Keratinocyte (primary cell): ENCODE data around the gene KRT7. TPM values are rescaled to one million over a fixed set of nuclear protein-coding genes. Genes with fewer than 3 reads are reported as not detected.
A peak's percentile ranks its signal among the peaks of the same experiment; 100 is the strongest.

ENCODE experiments used
- DNase-seq: peaks from one replicate; pipeline ENCODE4 v3.0.0-alpha.2; 2011; ENCODE audit warnings: low read depth, missing footprints, low spot score
- FAIRE-seq: peaks from 2 replicates; lab custom pipeline; 2011; peaks lifted over from hg19 to GRCh38; lab: Jason Lieb, UNC
- H2AFZ ChIP-seq: 2 replicates; pipeline ENCODE4 v1.6.0; 2012; ENCODE audit warnings: low read length, control low read depth, inconsistent platforms; ENCODE audit not compliant: control insufficient read depth
- H3K27ac ChIP-seq: 2 replicates; pipeline ENCODE4 v1.5.1; 2011; ENCODE audit warnings: low read length; ENCODE audit not compliant: control insufficient read depth, insufficient read depth
- H3K27me3 ChIP-seq: 3 replicates; pipeline ENCODE4 v1.6.0; 2011; ENCODE audit warnings: low read length; ENCODE audit not compliant: control insufficient read depth, insufficient read depth; ENCODE audit errors: extremely low read depth
- H3K36me3 ChIP-seq, 2 experiments: 2 replicates in 1 of 2; 3 replicates in 1 of 2; pipeline ENCODE4 v1.5.1; 2011; ENCODE audit warnings: low read length in 2 of 2, mild to moderate bottlenecking in 1 of 2; ENCODE audit not compliant: control insufficient read depth in 2 of 2, insufficient read depth in 2 of 2; ENCODE audit errors: extremely low read depth in 1 of 2
- H3K4me1 ChIP-seq: 3 replicates; pipeline ENCODE4 v1.5.1; 2011; ENCODE audit warnings: low read length; ENCODE audit not compliant: control insufficient read depth, insufficient read depth; ENCODE audit errors: extremely low read depth
- H3K4me2 ChIP-seq: 3 replicates; pipeline ENCODE4 v1.6.0; 2011; ENCODE audit warnings: low read depth, low read length; ENCODE audit not compliant: control insufficient read depth, insufficient read depth; ENCODE audit errors: extremely low read depth
- H3K4me3 ChIP-seq, 3 experiments: fragments of 200-600 bp in 1 of 3; sonication (generic) in 1 of 3; 2 replicates in 2 of 3; 3 replicates in 1 of 3; pipeline ENCODE4 v1.5.1; 2011 to 2016; ENCODE audit warnings: low read length in 3 of 3, mild to moderate bottlenecking in 3 of 3, control low read depth in 2 of 3, inconsistent platforms in 1 of 3, low read depth in 1 of 3, mixed read lengths in 1 of 3, mixed run types in 1 of 3, moderate library complexity in 1 of 3; ENCODE audit not compliant: control insufficient read depth in 2 of 3, insufficient read depth in 2 of 3; ENCODE audit errors: extremely low read depth in 1 of 3
- H3K79me2 ChIP-seq: 2 replicates; pipeline ENCODE4 v1.6.0; 2012; ENCODE audit warnings: low read length; ENCODE audit not compliant: control insufficient read depth, insufficient read depth
- H3K9ac ChIP-seq: 3 replicates; pipeline ENCODE4 v1.6.0; 2011; ENCODE audit warnings: low read length; ENCODE audit not compliant: control insufficient read depth, insufficient read depth; ENCODE audit errors: extremely low read depth
- H3K9me1 ChIP-seq: 3 replicates; pipeline ENCODE4 v1.6.0; 2011; ENCODE audit warnings: low read length; ENCODE audit not compliant: control insufficient read depth, insufficient read depth; ENCODE audit errors: extremely low read depth
- H3K9me3 ChIP-seq: 2 replicates; pipeline ENCODE4 v1.5.1; 2012; ENCODE audit warnings: low read depth, low read length; ENCODE audit not compliant: control insufficient read depth
- H4K20me1 ChIP-seq: 3 replicates; pipeline ENCODE4 v1.6.0; 2011; ENCODE audit warnings: low read length; ENCODE audit not compliant: control insufficient read depth, insufficient read depth; ENCODE audit errors: extremely low read depth
- EZH2 ChIP-seq: IDR thresholded peaks from one replicate; pipeline ENCODE4 v1.6.1; 2012; ENCODE audit warnings: inconsistent platforms, mild to moderate bottlenecking, low read length, moderate library complexity
- dilution Hi-C: fragments of 300-500 bp; cut with MboI; formaldehyde crosslinking; loops from one replicate; pipeline ENCODE4 v1.7.0; 2020; ENCODE audit warnings: low sequenced_read_pairs; ENCODE audit not compliant: extremely low pct_ligation_motif_present
- polyA minus RNA-seq, 3 experiments: library from RNA; depleted of rRNA, polyadenylated mRNA; stranded (reverse); fragments of >200 nt; gene quantifications; 1 replicate in 1 of 3; 2 replicates in 1 of 3; 3 replicates in 1 of 3; pipeline ENCODE4 v1.2.3, GENCODE V29; 2011
- polyA plus RNA-seq, 5 experiments: library from polyadenylated mRNA; depleted of rRNA in 3 of 5; stranded (reverse) in 3 of 5; stranded (forward) in 1 of 5; unstranded in 1 of 5; fragments of >200 nt; gene quantifications; 1 replicate in 1 of 5; 2 replicates in 3 of 5; 3 replicates in 1 of 5; pipeline versions ENCODE4 v1.2.1 to v1.2.3, GENCODE V29; 2011 to 2012; ENCODE audit warnings: missing spikeins in 2 of 5, low read depth in 1 of 5, low replicate concordance in 1 of 5
- TF ChIP-seq, protein P1 (sequence below), 3 experiments: IDR thresholded peaks in 1 of 3; conservative IDR thresholded peaks in 1 of 3; optimal IDR thresholded peaks in 1 of 3; 2 replicates in 2 of 3; 3 replicates in 1 of 3; pipeline versions ENCODE3 to v1.5.1; 2011; ENCODE audit warnings: low read length in 3 of 3, mild to moderate bottlenecking in 3 of 3, moderate library complexity in 2 of 3, control low read depth in 1 of 3, inconsistent platforms in 1 of 3; ENCODE audit not compliant: insufficient read depth in 2 of 3; ENCODE audit errors: extremely low read depth in 1 of 3

KRT7 gene
- polyA plus RNA-seq (112 to 224 TPM (median 117 TPM) in 3 replicates), polyA minus RNA-seq (128 to 386 TPM (median 130 TPM) in 3 replicates)
- 24.1 TPM for polyA plus RNA-seq (2011; ENCODE audit: low read depth)
- 212 and 224 TPM in 2 replicates for polyA plus RNA-seq (2011; cell fraction: cytosol; rRNA removed)
- 226 and 228 TPM in 2 replicates for polyA plus RNA-seq (2011; cell fraction: nucleus; rRNA removed)
- polyA plus RNA-seq (2012; ENCODE audit: low replicate concordance): 12.2 and 287 TPM in 2 replicates
- 274 TPM for polyA minus RNA-seq (2011; cell fraction: cytosol; rRNA and poly(A)+ RNA removed)
- 101 and 129 TPM in 2 replicates for polyA minus RNA-seq (2011; cell fraction: nucleus; rRNA and poly(A)+ RNA removed)

DNA sequence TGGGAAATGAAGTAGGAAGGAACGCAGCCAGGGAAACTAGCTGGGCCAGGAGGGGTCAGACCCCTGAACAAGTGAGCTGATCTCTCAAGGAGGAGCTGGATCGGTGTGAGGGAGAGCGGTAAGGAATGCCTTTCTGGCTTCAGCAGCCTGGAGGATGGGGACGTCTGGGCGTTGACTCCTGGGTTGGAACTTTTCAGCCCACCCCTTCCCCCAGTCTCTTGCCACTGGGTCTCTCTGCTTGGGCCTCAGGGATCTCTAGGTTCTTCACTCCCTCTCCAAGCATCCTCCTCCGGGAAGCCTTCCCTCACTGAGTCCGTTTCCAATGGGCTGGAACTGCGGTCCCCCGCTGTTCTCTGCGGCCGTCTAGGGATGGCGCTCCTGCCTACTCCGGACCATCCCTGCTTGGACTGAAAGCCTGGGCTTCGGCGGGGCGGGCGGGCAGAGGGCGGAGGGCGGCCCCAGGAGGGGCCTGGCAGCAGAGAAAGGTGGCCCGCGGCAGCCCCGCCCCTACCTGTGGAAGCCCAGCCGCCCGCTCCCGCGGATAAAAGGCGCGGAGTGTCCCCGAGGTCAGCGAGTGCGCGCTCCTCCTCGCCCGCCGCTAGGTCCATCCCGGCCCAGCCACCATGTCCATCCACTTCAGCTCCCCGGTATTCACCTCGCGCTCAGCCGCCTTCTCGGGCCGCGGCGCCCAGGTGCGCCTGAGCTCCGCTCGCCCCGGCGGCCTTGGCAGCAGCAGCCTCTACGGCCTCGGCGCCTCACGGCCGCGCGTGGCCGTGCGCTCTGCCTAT, at the start of gene KRT7:
Gene KRT7, plus strand, starts transcription at position 570 of the 788 bp plus-strand sequence. Its CDS starts 54 bp downstream, at position 624.
- Histone ChIP-seq H3K9ac (peak within 1 kb of the TSS; percentile 48), H4K20me1 (no peaks in the 10 kb centered on the region), H3K9me3 (no peaks in the 10 kb centered on the region), H3K36me3 (no peaks in the 10 kb centered on the region), H3K4me1 (peaks cover 62% of the 10 kb centered on the region), H3K27ac (peak within 1 kb of the TSS; percentile 79), H3K4me3 (peak within 1 kb of the TSS in 2 of 3 experiments; percentile 20 to 43), H3K79me2 (no peaks in the 10 kb centered on the region), H3K4me2 (peak within 1 kb of the TSS; percentile 40), H3K9me1 (no peaks in the 10 kb centered on the region), H2AFZ (peak within 1 kb of the TSS; percentile 54), H3K27me3 (no peaks in the 10 kb centered on the region)
- dilution Hi-C loops: no loop called here
- DNase-seq (no peak), FAIRE-seq (no peak)
- no peak for TF ChIP-seq EZH2
- TF ChIP-seq, protein P1, sequence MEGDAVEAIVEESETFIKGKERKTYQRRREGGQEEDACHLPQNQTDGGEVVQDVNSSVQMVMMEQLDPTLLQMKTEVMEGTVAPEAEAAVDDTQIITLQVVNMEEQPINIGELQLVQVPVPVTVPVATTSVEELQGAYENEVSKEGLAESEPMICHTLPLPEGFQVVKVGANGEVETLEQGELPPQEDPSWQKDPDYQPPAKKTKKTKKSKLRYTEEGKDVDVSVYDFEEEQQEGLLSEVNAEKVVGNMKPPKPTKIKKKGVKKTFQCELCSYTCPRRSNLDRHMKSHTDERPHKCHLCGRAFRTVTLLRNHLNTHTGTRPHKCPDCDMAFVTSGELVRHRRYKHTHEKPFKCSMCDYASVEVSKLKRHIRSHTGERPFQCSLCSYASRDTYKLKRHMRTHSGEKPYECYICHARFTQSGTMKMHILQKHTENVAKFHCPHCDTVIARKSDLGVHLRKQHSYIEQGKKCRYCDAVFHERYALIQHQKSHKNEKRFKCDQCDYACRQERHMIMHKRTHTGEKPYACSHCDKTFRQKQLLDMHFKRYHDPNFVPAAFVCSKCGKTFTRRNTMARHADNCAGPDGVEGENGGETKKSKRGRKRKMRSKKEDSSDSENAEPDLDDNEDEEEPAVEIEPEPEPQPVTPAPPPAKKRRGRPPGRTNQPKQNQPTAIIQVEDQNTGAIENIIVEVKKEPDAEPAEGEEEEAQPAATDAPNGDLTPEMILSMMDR (optimal IDR thresholded peaks at IDR 0.05 in 1 of 3, IDR thresholded peaks at IDR 0.05 in 1 of 3, conservative IDR thresholded peaks at IDR 0.05 in 1 of 3; ENCODE audit: extremely low read depth in 1 of 3, insufficient read depth in 2 of 3, low read length in 3 of 3): no peak

DNA sequence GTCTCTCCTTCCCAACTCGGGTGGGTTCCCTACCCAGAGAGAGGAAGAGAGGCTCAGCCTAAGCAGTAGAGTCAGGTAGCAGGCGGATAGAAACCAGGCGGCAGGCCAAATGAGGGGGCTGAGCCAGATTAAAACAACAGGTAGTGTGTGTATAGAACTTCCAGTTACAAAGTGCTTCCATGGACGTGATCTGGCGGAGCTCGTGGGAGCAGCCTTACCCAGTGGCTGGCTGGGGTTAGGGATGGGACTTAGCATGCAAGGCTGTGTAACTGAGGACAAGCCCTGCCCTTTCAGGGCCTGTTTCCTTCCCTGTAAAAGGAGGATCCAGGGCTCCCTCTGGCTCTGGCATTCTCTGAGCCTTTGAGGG, 49.5 kb upstream of the KRT7 start:
- DNase-seq (no peak), FAIRE-seq (peak; percentile 9)
- H3K9me1 ChIP-seq: no peaks in the 10 kb centered on the region
- H3K9ac ChIP-seq: peak overlapping the region; percentile 57
- H3K4me1 ChIP-seq: peaks cover 48% of the 10 kb centered on the region
- H3K4me3 ChIP-seq: no peak overlapping the region
- TF ChIP-seq, protein P1 (optimal IDR thresholded peaks at IDR 0.05 in 1 of 3, IDR thresholded peaks at IDR 0.05 in 1 of 3, conservative IDR thresholded peaks at IDR 0.05 in 1 of 3; ENCODE audit: extremely low read depth in 1 of 3, insufficient read depth in 2 of 3, low read length in 3 of 3): no peak
- TF ChIP-seq EZH2: no peak
- no peaks in the 10 kb centered on the region for H3K9me3 ChIP-seq
- H3K27ac ChIP-seq: peak overlapping the region; percentile 39
- no peaks in the 10 kb centered on the region for H3K27me3 ChIP-seq
- H4K20me1 ChIP-seq: no peaks in the 10 kb centered on the region
- peak overlapping the region; percentile 53 for H3K4me2 ChIP-seq
- H2AFZ ChIP-seq: no peak overlapping the region
- no peaks in the 10 kb centered on the region for H3K36me3 ChIP-seq
- dilution Hi-C loops: no loop called here
- no peaks in the 10 kb centered on the region for H3K79me2 ChIP-seq
